ENCODE results near the gene PSME2. TPM values are rescaled to one million over a fixed set of nuclear protein-coding genes. Genes with fewer than 3 reads are reported as not detected.

PSME2 gene
- total and polyA plus RNA-seq, 2 of the 13 experiments (the other 11 are each of a cell fraction or from before 2014, with no cell fraction given): 332 to 716 TPM

DNA sequence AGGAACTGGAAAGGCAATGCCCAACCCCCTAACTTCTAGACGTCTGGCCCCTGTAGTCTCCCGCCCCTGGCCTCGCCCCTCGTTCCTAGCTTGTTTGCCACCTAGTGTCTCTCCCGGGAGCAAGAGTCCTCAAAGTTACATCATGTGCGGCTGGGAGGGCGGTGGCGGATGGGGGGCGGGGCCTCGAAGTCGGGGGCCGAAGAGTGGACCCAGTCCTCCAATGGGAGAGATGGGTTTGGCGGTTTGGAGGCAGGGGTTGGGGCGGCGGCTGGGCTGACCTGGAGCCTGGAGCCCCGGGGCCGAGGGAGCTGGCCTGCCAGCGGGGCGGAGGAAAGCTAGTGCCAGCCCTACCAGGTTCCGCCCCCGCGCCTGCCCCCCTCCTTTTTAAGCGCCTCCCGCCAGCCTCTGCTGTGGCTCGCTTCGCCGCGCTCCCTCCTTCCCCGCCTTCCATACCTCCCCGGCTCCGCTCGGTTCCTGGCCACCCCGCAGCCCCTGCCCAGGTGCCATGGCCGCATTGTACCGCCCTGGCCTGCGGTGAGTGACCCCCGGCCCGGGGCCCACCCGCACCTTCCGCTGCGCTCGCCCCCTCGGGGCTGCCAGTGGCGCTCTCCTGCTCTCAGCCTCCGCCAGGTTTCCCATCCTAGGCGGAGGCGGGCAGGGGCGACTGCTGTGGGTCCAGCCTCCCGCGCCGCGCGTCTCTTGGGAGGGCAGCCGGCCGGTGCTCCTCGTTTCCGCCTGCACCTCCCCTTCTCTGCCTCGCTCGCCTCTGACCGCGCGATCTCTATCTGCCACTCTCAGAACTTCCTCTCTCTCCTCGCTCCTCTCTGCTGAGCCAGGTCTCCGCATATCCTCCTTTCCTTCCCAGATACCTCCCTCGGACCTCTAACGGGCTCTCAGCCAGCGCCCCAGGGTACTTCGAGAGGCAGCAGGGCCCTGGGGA, 52.2 kb downstream of the PSME2 start, which contains the start of gene PCK2 (continued):
- TF ChIP-seq, protein P1, sequence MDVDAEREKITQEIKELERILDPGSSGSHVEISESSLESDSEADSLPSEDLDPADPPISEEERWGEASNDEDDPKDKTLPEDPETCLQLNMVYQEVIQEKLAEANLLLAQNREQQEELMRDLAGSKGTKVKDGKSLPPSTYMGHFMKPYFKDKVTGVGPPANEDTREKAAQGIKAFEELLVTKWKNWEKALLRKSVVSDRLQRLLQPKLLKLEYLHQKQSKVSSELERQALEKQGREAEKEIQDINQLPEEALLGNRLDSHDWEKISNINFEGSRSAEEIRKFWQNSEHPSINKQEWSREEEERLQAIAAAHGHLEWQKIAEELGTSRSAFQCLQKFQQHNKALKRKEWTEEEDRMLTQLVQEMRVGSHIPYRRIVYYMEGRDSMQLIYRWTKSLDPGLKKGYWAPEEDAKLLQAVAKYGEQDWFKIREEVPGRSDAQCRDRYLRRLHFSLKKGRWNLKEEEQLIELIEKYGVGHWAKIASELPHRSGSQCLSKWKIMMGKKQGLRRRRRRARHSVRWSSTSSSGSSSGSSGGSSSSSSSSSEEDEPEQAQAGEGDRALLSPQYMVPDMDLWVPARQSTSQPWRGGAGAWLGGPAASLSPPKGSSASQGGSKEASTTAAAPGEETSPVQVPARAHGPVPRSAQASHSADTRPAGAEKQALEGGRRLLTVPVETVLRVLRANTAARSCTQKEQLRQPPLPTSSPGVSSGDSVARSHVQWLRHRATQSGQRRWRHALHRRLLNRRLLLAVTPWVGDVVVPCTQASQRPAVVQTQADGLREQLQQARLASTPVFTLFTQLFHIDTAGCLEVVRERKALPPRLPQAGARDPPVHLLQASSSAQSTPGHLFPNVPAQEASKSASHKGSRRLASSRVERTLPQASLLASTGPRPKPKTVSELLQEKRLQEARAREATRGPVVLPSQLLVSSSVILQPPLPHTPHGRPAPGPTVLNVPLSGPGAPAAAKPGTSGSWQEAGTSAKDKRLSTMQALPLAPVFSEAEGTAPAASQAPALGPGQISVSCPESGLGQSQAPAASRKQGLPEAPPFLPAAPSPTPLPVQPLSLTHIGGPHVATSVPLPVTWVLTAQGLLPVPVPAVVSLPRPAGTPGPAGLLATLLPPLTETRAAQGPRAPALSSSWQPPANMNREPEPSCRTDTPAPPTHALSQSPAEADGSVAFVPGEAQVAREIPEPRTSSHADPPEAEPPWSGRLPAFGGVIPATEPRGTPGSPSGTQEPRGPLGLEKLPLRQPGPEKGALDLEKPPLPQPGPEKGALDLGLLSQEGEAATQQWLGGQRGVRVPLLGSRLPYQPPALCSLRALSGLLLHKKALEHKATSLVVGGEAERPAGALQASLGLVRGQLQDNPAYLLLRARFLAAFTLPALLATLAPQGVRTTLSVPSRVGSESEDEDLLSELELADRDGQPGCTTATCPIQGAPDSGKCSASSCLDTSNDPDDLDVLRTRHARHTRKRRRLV (CRISPR knock-in tag; IDR thresholded peaks at IDR 0.05): peak; percentile 66; the same call in 1 of the 2 replicates
- TF ChIP-seq JUN (CRISPR knock-in tag; IDR thresholded peaks at IDR 0.05) (no peak), LCORL (IDR thresholded peaks at IDR 0.05) (peak; percentile 39), LCORL (CRISPR knock-in tag; IDR thresholded peaks at IDR 0.05) (no peak), KLF6 (CRISPR knock-in tag; IDR thresholded peaks at IDR 0.05) (peak; percentile 100), ZFP36L1 (CRISPR knock-in tag; IDR thresholded peaks at IDR 0.05) (no peak), TGIF2 (CRISPR knock-in tag; IDR thresholded peaks at IDR 0.05) (no peak; the same call in 1 of the 2 replicates), HNRNPH1 (optimal IDR thresholded peaks at IDR 0.05; ENCODE audit: low read depth, low read length) (no peak)
- TF ChIP-seq, protein P2, sequence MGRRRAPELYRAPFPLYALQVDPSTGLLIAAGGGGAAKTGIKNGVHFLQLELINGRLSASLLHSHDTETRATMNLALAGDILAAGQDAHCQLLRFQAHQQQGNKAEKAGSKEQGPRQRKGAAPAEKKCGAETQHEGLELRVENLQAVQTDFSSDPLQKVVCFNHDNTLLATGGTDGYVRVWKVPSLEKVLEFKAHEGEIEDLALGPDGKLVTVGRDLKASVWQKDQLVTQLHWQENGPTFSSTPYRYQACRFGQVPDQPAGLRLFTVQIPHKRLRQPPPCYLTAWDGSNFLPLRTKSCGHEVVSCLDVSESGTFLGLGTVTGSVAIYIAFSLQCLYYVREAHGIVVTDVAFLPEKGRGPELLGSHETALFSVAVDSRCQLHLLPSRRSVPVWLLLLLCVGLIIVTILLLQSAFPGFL (CRISPR knock-in tag; IDR thresholded peaks at IDR 0.05): peak; percentile 95
- TF ChIP-seq, protein P3, sequence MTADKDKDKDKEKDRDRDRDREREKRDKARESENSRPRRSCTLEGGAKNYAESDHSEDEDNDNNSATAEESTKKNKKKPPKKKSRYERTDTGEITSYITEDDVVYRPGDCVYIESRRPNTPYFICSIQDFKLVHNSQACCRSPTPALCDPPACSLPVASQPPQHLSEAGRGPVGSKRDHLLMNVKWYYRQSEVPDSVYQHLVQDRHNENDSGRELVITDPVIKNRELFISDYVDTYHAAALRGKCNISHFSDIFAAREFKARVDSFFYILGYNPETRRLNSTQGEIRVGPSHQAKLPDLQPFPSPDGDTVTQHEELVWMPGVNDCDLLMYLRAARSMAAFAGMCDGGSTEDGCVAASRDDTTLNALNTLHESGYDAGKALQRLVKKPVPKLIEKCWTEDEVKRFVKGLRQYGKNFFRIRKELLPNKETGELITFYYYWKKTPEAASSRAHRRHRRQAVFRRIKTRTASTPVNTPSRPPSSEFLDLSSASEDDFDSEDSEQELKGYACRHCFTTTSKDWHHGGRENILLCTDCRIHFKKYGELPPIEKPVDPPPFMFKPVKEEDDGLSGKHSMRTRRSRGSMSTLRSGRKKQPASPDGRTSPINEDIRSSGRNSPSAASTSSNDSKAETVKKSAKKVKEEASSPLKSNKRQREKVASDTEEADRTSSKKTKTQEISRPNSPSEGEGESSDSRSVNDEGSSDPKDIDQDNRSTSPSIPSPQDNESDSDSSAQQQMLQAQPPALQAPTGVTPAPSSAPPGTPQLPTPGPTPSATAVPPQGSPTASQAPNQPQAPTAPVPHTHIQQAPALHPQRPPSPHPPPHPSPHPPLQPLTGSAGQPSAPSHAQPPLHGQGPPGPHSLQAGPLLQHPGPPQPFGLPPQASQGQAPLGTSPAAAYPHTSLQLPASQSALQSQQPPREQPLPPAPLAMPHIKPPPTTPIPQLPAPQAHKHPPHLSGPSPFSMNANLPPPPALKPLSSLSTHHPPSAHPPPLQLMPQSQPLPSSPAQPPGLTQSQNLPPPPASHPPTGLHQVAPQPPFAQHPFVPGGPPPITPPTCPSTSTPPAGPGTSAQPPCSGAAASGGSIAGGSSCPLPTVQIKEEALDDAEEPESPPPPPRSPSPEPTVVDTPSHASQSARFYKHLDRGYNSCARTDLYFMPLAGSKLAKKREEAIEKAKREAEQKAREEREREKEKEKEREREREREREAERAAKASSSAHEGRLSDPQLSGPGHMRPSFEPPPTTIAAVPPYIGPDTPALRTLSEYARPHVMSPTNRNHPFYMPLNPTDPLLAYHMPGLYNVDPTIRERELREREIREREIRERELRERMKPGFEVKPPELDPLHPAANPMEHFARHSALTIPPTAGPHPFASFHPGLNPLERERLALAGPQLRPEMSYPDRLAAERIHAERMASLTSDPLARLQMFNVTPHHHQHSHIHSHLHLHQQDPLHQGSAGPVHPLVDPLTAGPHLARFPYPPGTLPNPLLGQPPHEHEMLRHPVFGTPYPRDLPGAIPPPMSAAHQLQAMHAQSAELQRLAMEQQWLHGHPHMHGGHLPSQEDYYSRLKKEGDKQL (CRISPR knock-in tag; IDR thresholded peaks at IDR 0.05; ENCODE audit: low read depth): peak; percentile 84
- TF ChIP-seq, protein P4, sequence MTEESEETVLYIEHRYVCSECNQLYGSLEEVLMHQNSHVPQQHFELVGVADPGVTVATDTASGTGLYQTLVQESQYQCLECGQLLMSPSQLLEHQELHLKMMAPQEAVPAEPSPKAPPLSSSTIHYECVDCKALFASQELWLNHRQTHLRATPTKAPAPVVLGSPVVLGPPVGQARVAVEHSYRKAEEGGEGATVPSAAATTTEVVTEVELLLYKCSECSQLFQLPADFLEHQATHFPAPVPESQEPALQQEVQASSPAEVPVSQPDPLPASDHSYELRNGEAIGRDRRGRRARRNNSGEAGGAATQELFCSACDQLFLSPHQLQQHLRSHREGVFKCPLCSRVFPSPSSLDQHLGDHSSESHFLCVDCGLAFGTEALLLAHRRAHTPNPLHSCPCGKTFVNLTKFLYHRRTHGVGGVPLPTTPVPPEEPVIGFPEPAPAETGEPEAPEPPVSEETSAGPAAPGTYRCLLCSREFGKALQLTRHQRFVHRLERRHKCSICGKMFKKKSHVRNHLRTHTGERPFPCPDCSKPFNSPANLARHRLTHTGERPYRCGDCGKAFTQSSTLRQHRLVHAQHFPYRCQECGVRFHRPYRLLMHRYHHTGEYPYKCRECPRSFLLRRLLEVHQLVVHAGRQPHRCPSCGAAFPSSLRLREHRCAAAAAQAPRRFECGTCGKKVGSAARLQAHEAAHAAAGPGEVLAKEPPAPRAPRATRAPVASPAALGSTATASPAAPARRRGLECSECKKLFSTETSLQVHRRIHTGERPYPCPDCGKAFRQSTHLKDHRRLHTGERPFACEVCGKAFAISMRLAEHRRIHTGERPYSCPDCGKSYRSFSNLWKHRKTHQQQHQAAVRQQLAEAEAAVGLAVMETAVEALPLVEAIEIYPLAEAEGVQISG (CRISPR knock-in tag; IDR thresholded peaks at IDR 0.05): peak; percentile 93
- TF ChIP-seq, protein P5, sequence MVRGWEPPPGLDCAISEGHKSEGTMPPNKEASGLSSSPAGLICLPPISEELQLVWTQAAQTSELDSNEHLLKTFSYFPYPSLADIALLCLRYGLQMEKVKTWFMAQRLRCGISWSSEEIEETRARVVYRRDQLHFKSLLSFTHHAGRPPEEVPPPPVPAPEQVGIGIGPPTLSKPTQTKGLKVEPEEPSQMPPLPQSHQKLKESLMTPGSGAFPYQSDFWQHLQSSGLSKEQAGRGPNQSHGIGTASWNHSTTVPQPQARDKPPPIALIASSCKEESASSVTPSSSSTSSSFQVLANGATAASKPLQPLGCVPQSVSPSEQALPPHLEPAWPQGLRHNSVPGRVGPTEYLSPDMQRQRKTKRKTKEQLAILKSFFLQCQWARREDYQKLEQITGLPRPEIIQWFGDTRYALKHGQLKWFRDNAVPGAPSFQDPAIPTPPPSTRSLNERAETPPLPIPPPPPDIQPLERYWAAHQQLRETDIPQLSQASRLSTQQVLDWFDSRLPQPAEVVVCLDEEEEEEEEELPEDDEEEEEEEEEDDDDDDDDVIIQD (CRISPR knock-in tag; IDR thresholded peaks at IDR 0.05; ENCODE audit: low read depth): peak; percentile 93
